ENCODE results near the gene ASF1A.

The ASF1A gene

DNA sequence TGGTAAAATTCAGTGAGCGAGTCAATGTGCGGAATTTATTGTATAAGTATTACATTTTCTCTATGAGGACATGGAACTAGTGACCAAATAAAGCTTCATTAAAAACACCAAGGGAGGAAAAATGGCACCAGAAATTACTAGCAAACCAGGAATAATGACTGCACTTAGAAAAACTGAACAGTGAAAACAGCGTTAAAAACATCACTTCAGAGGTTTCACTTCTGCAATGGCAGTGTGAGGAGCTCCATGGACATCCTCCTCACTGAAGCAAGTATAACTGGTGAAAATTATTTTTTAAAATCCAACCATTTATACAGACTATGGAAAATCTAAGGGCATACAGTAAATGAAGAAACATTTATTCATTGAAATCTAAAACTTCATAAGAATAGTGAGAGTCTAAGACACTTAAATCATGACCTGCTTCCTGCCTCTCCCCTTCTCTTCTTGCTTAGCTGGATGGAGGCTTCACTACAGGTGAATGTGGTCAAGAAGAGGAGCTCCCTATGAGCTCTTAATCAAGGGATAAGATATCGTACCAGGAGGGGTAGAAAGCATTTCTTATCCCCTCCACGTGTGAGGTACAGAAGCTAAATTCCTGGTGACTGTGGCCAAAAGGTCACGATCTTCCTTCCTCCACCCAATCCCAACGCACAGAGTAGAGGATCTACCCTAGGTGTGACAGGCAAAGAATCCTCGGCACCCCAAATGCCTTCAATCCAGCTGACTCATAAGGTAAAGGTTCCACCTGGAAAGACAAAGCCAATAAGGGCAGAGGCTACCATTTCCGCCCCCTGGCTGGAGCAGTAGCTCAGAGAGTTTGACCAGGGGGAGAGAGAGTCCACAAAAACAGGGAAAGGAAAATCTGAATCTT lies 12.3 kb upstream of the ASF1A start:
- DNase-seq (ENCODE audit: low spot score), result no peak

DNA sequence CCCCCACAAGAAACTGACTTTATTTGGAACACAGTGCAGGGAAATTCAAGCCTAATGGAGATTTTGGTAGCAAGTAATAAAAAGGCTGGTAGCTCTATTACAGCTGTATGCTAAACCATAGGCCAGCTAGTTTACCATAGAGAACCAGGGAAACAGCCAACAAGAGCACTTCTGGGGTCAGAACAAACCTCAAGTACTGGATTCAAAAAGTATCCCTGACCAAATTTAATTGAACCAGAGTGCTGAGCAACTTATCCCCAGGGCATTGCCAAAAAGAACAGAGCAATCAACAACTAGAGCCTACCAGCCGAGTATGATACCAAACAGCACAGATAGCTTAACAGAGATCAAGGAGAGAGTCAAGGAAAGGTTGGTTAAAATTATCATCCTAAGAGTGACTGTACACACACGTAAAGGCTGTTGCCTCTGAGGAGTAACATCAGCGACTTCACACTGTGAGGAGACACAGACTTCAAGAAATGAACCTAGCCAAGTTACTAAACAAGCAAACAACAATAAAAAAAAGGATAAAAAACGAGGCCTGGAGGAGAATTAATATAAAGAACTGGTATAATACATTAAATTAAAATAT lies 11.5 kb upstream of the ASF1A start:
- DNase-seq (ENCODE audit: low spot score), result no peak

DNA sequence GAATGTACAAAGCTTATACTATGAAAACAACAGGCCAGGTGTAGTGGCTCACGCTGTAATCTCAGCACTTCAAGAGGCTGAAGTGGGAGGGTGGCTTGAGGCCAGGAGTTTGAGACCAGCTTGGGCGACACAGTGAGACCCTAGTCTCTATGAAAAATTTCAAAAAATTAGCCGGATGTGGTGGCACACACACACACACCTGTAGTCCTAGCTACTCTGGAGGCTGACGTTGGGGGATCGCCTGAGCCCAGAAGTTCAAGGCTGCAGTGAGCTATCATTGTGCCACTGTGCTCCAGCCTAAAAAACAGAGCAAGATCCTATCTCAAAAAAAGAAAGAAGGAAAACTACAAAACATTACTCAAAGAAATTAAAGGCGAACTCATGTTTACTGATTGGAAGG lies 7.3 kb upstream of the ASF1A start:
- DNase-seq (ENCODE audit: low spot score), result no peak

DNA sequence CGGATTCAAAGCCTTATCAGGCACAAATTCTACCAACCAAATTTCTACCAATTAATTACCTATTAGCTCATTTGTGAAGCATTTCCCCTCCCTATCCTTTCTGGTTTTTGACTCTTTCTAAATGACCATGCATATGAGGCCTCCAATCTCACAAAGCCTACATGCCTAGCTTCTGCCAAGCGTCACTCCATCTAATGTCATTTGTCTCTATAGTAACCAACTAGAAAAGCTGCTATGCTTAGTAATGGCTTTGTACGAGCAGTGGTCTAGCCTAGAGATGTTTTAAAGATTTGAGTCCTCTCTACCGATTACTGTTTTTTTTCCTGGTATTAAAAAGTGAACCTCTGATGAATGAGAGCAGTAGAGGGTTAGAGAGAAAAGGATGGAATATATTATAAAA lies 4.8 kb upstream of the ASF1A start:
- no peak for DNase-seq (ENCODE audit: low spot score)

DNA sequence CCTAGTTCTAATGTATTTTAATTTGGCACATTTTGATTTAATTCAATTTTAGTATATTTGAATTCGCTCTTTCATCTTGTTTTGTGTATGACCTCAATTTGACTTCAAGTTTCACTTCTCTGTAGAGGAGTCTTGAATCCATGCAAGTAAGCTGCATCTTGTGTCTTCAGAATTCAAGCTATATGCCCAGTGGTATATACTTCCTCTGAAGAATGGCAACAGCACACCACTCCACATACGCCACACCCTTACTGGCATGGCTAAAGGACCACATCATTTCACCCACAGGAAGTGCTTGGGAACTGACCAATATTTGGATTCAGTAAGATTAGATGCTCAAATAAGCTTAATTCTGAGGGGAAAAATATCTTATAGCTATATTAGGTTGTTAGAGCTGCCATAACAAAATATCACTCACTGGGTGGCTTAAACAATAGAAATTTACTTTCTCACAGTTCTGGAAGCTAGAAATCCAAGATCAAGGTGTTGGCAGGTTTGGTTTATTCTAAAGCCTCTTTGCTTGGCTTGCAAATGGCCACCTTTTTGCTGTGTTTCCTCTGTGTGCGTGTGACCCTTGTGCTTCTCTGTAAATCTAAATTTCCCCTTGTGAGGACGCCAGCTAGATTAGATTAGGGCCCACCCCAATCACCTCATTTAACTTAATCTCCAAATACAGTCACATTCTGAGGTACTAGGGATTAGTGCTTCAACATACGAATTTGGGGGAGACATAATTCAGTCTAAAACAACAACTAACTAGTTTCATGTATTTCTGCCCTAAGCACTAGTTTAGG lies 2.8 kb upstream of the ASF1A start:
- no peak for DNase-seq (ENCODE audit: low spot score)

DNA sequence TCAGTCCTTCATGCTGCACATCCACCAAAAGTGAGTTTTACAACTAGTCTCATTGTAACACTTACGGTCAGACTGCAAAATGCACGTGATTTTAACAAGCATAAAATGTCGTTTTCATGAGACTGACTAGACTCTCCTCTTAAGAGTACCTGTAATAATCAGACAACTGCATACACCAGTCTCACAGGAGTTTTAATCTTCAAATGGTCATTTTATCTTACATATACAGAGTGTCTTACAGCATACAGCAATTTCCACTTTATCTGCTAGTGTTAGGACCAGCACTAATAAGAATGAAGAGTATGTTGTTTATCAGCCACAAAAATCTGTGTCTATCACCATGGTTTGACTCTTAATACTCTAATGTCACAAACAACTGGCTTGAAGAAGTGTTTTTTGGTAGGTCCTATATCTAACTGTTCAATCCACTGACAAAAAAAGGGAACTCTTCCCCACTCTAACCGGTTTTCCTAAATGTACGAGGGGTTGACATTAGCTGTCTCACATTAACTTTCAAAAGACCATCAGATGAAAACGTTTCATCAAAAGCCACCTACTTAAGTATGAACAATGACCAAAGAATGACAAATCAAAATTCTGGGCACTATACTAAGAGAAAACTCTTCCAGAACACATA lies 1.5 kb upstream of the ASF1A start:
- DNase-seq (ENCODE audit: low spot score), result peak; percentile 24

DNA sequence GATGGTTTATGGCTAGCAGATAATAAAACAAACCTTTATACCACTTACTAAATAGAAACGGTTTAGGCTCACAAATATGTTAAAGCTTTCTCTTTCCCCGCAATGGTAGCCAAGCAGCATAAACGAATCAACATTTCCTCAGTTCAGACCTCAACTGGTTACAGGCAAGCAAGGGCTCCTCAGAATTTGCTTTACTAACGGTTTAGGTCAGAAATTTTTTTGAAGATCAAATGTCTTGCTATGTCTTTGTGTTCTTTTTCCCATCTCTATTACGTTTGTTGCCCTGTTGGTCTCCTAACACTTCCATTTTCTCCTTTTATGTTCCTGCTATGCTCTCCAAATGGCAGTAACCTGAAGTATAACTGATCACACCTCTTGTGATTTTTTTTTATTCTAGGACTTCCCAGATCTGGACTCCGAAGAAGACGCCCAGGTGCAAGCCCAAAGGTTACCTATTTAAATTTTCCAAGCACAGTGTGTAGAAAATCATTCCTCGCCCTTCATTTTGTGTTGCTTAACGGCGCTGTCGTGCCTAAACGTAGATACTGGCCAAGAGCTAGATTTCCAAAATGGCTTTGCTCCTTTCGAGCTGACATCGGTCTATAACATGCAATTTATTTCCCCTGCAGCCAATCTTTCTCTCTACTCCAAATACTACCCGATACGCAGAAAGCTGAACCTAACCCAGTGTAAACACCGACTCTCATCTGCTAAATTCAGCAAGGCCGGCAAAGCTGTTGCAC lies 717 bp upstream of the ASF1A start:
- DNase-seq (ENCODE audit: low spot score), result no peak

DNA sequence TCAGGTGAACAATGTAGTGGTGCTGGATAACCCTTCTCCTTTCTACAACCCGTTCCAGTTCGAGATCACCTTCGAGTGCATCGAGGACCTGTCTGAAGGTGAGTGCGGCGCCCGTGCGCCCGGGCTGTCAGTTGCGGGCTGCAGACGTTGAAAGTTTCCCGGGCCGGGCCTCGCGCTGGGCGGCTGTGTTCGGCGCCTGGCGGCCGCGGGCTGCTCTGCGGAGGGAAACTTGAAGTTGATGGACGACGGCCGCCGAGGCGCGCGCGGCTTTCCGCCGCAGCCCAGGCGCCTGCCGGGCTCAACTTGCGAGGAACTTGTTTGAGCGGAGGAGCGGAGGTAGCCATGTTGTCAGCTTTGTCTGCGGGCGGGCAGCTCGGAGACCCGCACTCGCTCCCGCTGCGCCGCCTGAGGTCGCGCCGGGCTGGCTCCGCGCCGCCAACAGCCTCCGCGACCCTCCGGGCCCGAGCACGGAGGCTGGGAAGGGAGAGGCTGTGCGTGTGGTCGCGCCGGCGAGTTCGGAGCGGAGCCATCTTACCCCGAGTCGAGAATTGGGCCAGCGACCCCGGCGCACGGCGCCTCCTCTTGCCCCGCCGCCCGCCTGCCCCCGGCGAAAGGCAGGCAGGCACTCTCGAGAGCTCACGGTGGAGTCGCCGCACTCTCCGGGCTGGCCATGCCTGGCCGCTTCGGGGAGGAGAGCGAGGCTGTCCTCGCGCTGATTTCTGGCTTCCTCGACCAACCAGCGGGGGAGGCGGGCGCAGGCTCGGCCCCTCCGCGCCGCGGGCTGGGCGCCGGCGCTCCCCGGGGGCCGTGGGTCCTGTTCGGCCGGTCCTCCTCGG lies 691 bp downstream of the ASF1A start:
- DNase-seq (ENCODE audit: low spot score), result peak; percentile 61

DNA sequence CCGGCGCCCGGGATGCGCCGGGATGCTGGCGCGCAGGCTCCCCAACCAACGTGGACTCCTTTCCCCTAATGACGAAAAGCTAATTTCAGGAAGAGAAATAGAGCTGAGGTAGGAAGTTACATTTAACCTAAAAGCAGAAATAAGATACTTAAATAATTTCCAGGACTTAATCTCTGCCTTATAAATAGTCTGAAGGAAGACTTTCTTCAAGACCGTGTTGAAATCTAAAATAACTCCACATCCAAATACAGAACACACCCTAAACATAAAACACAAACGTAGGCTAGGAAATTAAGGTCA lies 1.3 kb downstream of the ASF1A start:
- no peak for DNase-seq (ENCODE audit: low spot score)

DNA sequence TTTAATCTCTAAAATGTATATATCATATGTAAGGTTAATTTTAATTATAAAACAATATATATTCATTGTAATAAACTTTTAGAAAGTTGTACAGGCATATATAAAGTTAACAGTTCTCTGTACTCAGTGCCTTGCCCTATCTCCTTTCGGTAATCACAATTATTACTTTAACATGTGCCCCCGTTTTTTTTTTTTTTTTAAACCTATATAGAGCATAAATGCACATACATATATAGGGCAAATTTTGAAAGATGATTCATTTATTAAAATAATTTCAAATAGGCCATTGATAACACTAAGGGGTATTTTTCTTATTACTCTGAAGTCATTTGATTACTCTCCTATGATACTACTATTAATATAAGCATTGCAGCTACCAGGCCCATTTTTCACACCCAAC lies 1.9 kb downstream of the ASF1A start:
- DNase-seq (ENCODE audit: low spot score), result no peak

DNA sequence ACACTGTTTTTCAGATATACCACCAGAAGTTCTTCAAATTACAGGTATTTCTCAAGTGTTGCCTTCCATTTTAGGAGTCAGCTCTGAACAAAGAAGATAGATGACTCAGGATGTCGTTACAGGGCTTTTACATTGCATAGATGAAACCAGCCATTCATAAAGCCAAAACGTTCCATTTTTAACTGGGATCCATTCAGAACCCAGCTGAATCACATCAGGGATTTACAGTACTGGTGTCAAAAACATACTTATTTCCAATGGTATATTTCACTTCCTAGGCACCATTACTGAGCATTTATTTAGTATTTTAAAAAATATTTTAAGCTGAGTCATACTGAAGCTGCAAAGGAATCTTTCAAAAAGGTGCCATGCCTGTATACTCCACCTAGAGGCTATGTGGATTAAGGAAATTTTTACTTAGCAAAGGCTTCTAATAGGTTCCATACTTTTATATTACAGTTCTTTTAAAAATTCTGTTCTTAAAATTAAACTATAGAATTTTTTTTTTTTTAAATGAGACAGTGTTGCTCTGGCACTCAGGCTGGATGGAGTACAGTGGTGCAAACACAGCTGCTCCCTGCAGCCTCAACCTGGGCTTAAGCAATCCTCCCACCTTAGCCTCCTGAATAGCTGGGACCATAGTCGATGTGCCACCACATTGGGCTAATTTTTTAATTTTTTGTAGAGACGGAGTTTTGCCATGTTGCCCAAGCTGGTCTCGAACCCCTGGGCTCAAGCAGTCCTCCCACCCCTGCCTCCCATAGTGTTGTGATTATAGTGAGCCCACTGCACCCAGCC lies 2.6 kb downstream of the ASF1A start:
- DNase-seq (ENCODE audit: low spot score), result no peak

DNA sequence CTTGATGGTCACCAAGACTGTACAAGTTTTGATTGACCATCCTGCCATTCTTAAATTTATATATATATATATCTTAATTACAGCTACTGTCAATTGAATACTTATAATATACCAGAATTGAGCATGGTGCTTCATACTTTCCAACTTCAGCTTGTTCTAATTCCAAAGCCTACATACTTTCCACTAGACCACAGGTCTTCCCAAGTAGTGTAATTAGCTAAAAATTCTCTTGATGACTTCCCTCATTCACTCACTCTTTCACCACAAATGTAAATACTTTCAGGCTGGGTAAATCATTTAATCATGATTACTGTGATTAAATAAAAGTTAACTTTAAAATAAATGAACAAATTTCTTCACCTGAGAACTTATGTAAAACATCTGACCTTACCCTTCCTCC lies 3.4 kb downstream of the ASF1A start:
- no peak for DNase-seq (ENCODE audit: low spot score)

DNA sequence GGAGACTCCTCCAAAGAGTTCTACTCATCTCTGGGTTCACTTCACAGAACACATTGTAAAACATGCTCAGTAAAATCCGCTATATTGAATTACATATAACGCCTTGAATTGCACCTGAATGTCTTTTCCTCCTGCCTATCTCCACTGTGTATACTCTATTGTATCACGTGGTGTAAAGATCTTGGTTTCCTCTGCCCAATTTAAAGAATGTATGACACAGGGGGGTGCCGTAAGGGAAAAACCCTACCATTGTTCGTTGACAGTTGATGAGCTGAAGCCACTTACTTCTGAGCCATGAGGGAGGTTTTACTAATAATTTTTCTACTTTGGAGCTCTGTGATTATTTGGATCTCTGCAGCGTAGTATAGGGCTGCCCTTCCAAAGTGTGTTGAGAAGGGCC lies 6.0 kb downstream of the ASF1A start:
- DNase-seq (ENCODE audit: low spot score), result no peak

DNA sequence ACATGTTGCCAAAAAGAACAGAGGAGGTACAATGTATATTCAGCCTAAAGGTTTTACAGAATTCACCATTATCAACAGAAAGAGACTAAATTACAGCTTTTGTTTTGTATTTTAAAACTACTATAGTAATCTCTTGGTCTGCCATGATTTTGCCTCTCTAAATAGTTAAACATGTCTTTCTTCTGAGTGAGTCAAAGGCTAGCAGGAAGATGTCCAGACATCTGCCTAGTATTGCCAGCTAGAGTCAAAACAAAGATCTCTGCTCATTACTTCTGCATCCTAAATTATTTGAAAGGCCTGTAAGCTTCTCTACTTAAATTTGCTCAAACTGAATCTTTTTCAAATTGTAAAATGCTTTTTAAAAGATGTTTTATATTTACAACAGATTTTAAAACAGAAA lies 8.8 kb downstream of the ASF1A start:
- DNase-seq (ENCODE audit: low spot score), result no peak

DNA sequence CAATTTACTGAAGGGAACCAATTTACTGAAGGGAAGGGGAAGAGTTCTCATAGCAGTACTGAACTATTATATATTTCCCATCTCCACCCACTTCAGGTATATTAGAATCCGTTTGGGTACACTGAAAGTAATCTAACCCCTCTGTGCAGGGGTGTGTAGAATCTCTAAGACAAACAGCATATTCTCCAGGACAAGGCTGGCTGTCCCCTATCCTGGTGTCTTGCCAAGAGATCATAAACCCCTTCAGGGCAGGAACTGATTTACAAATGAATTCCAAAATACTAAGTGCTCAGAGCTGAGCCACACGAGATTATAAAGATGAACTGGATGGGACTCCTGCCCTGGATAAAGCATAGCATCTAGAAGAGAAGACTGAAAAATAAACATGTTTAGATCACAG lies 9.2 kb downstream of the ASF1A start:
- DNase-seq (ENCODE audit: low spot score), result no peak

DNA sequence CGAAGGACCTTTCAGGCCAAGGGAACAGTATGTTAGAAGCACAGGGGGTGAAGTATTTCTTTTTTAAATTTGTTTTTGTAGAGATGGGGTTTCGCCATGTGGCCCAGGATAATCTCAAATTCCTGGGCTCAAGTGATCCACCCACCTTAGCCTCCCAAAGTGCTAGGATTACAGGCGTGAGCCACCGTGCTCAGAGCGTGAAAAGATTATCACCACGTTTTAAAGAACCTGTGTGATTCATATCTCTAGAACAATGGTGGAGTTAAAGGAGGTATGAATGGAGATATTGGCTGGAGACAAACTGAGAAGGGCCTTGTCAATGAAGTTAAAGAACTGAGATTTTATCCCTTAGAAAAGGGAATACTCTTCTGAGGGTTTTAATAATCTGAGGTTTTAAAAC lies 9.7 kb downstream of the ASF1A start:
- DNase-seq (ENCODE audit: low spot score), result no peak

DNA sequence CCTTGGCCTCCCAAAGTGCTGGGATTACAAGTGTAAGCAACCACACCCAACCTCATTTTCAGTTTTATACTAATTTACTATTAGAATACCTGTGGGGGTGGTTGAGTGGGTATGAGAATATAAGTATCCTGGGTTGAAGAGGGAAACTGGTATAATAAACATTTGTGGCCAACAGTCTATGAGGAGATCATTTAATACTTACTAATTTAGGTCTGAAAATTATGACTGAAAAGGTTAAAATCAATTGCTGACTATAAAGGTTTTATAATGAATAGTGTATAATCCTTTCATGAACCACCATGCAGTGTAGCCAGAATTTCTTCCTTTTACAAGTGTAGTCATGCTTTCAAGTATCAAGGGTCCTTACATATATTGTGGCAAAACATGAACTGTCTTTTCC lies 11.1 kb downstream of the ASF1A start:
- DNase-seq (ENCODE audit: low spot score), result no peak

DNA sequence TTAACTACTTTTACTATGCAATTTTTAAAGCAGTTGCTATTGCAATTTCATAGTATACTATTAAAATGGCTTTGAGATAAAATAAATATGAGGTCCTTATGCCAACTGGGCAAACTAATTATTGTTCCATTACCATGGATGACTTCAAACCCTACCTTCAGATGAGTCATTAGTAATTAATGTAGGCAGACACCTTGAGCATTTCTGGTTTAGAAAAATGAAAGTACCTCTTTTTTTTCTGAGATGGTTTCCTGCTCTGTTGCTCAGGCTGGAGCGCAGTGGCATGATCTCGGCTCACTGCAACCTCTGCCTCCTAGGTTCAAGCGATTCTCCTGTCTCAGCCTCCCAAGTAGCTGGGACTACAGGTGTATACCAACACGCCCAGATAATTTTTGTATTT lies 11.9 kb downstream of the ASF1A start:
- no peak for DNase-seq (ENCODE audit: low spot score)

DNA sequence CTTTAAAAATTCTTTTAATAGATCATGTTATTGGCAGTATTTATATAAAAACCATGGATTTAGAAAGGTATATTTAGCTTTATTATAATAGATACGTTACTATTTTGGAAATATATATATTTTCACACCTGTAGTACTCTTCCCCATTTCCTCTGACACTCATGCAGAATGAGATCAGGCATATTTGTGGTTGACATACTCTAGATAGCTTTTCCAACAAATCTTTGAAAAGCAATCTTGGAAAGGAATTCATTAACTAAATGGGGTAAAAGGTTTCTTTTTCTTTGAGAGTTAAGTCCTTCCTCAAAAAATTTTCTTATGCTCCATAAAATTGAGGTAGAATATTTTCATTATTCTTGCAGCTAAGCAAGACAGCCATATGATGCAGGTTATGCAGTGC lies 14.5 kb downstream of the ASF1A start:
- no peak for DNase-seq (ENCODE audit: low spot score)

DNA sequence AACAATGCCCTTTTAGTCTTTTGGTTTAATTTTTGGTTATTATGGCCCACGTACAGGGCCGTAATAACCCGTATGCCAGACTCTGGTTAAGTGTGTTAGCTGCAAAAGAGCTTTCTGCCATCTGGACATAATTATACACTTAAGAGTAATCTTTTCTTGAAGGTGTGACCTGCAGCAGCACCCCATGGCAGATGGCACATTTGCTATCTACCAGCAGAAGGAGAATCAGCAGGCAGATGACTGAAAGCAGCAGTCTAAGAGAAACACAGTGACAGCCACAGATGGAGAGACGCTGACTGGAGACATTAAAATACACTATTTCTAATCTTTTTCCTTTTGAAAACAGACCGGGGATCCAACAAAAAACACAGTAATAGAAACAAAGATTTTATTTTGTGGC lies 18.7 kb downstream of the ASF1A start:
- DNase-seq (ENCODE audit: low spot score), result no peak

Measured in globus pallidus (tissue), 1 donor.